GM19240 (cell line): ENCODE measurements around the gene DNASE1L2.
A peak's percentile ranks its signal among the peaks of the same experiment; 100 is the strongest.
"Not testable (repeated sequence)": the region's sequence is repeated elsewhere in the genome, so short reads cannot be mapped to it uniquely, and the experiment has no call there.

Experiments used
- DNase-seq: peaks from one replicate; pipeline ENCODE4 v3.0.0; 2011; ENCODE audit warnings: low spot score; ENCODE audit not compliant: insufficient read length

DNASE1L2 gene

GRCh38 chr16:2203119-2203688, 33.0 kb upstream of the DNASE1L2 start:
- not testable (repeated sequence) for DNase-seq

GRCh38 chr16:2204416-2205103, 31.7 kb upstream of the DNASE1L2 start:
- no peak for DNase-seq

GRCh38 chr16:2205104-2205966, 30.9 kb upstream of the DNASE1L2 start, which contains the start of gene MLST8:
TSS of gene MLST8 (plus strand) at chr16:2205454. CDS start at chr16:2206086, 632 bp downstream.
- peak; percentile 99 for DNase-seq

- DNase-seq, result no peak
Observed at GRCh38 chr16:2205967-2206313, 30.3 kb upstream of the DNASE1L2 start.

- no peak for DNase-seq
Observed at GRCh38 chr16:2206420-2206779, 29.8 kb upstream of the DNASE1L2 start.

GRCh38 chr16:2206780-2207433, 29.3 kb upstream of the DNASE1L2 start:
- no peak for DNase-seq

GRCh38 chr16:2207872-2208271, 28.4 kb upstream of the DNASE1L2 start:
- no peak for DNase-seq

GRCh38 chr16:2208308-2208707, 27.9 kb upstream of the DNASE1L2 start:
- no peak for DNase-seq

- no peak for DNase-seq
Observed at GRCh38 chr16:2208772-2209171, 27.5 kb upstream of the DNASE1L2 start.

GRCh38 chr16:2209258-2210008, 26.8 kb upstream of the DNASE1L2 start:
- DNase-seq, result no peak

GRCh38 chr16:2210009-2210332, 26.3 kb upstream of the DNASE1L2 start:
- no peak for DNase-seq

GRCh38 chr16:2210386-2211365, 25.6 kb upstream of the DNASE1L2 start, which contains the start of gene BRICD5:
TSS of gene BRICD5 (minus strand) at chr16:2210863. CDS start at chr16:2210833, 30 bp downstream.
- DNase-seq, result no peak

GRCh38 chr16:2211923-2212347, 24.3 kb upstream of the DNASE1L2 start:
- DNase-seq, result no peak

- DNase-seq, result no peak
Observed at GRCh38 chr16:2212362-2213324, 23.6 kb upstream of the DNASE1L2 start.

GRCh38 chr16:2213817-2214718, 22.2 kb upstream of the DNASE1L2 start:
- no peak for DNase-seq

- no peak for DNase-seq
Observed at GRCh38 chr16:2214719-2214968, 21.6 kb upstream of the DNASE1L2 start, which contains the start of gene PGP. TSS of gene PGP (minus strand) at chr16:2214840. CDS start at chr16:2214777, 63 bp downstream.

GRCh38 chr16:2216330-2216729, 19.9 kb upstream of the DNASE1L2 start:
- DNase-seq, result no peak
